GOT3 (cell line): Measurements from ENCODE around the gene PRRG3.
"Not testable (repeated sequence)": the region's sequence is repeated elsewhere in the genome, so short reads cannot be mapped to it uniquely, and the experiment has no call there.

Experiments used
- DNase-seq: peaks from one replicate; lab custom pipeline; 2025; ENCODE audit warnings: mixed read lengths; lab: John Stamatoyannopoulos, UW

The PRRG3 gene

DNA sequence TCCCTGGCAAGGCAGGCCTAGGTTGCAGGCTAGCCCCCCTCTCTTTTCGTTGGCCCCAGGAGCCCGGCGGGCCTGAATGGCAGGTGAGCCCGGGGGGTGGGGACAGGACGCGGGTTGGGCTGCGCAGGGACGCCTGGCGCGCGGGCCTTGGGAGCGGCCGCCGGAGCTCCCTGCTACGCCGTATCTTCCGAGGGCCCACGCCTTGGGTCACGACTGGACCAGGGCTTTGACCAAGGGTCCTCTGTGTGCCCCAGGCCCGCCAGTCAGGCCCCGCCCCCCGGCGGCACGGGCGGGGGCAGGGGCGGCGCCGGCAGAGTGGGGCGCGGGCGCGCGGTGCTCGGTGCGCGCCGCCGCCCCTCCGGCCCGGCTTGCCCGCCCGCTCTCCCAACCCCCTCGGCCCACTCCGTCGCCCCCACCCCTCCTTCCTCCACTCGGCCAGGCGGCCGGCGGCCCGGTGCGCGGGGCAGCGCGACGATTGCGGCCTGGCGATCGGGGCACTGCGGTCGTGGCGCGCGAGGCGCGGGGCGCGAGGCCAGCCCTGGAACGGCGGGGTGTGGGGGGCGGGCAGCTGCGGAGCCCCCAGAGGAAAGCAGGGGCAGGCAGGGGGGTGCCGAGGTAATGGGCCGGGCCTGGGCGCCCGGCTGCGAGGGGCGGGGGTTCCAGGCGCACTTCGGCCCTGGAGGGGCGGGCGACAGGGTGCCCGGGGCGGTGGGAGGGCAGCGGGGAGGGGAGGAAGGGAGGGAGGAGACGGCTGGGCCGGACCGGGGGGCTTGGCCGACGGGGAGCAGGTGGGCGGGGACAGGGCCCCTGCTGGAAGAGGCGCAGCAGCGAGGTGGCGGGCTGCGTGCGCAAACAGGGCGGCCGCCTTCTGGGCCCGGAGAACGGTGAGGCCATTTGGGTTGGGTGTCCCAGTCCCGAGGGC, at the start of gene PRRG3:
Gene PRRG3, plus strand, starts transcription at position 798 of the 922 bp plus-strand sequence. CDS start 3,357 bp downstream, outside the sequence.
- DNase-seq = no peak

DNA sequence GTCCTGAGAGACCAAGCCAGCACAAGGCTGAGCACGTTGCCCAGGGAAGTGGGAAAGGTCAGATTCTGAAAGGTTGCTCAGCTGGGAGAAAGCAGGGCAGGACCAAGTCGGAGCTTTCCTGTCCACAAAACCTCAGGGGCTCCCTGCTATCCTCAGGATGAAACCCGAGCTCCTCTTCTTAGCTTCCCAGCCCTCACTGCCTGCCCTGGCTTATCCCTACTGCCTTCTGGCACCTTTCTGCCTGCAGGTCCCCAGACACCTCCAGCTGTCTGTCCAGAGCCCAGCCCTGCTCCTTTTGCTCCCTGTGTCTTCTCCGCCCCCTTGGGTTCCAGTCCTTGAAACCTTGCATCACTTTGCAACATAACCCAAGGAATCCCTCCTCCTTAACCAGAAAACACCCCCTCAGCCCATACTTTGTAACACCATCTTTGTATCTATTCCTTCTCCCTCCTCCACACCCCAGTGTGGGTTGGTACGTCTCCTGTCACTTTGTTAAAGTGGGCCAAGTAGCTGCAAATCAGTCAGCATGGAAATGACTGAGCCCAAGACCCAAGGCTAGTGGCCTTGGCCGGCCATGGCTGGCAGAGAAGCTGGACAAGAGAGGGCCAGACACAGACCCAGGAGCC, 20.0 kb upstream of the PRRG3 start:
- no peak for DNase-seq

DNA sequence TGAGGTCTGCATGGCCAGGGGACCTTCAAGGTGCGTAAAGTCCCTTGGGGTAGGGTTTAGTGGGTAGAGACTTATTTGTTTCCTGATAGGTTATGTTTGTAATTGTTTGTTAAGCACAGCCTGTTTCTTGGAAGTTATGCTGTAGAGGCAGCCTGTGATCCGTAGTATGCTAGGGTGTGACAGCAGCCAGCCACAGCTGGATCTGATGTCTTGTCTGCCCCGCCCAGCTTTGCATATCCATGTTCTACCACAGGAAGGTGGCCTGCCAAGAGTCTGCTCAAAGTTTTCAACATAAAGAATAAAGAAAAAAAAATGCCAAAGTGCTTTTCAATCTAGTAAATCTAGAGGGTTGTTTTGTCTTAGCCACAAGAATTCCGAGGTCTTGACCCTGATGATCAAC, 19.1 kb upstream of the PRRG3 start:
- no peak for DNase-seq

DNA sequence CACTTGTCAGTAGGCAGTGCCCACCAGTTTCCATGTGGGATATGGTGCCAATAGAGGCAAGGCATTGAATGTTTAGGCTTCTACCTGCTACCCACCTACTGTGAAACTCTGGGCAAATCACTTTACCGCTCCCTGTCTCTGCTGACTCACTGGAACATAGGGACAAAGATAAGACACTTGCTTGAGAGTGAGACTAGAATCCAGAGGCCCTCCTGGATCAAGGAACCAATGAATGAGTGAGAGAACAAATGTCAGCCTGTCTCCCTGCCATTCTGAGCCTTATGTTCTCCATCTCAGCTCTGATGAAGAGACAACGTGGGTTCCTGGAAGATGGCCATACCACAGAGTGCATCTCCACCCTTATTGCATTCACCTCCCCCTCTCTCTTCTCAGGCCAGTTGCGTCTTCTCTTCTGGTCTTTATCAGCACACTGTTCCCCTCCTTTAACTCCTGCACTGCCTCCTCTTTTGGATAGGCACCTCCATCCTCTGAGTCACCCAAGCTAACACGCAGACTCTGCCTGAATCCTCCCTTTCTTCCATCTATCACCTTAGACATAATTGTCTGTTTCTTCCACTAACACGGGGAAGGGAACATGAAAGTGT, 15.4 kb upstream of the PRRG3 start:
- DNase-seq = no peak

DNA sequence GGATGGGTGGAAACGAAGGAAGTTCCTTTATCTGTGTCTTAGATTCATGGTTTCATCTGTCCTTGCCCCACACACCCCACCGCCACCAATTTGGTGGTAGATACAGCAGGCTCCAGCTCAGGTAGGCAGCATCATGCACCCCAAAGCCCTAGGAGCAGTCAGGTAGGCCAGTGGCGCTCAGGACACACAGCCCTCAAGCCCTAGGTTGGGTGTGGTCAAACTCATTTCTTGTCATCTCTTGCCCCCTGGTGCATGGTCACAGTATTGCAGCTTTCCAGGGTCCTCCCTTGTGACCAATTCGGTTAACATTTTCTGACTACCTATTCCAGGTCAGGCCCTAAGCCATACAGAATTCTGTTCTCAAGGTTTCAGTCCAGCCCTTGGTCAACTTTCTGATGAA, 14.5 kb upstream of the PRRG3 start:
- no peak for DNase-seq

DNA sequence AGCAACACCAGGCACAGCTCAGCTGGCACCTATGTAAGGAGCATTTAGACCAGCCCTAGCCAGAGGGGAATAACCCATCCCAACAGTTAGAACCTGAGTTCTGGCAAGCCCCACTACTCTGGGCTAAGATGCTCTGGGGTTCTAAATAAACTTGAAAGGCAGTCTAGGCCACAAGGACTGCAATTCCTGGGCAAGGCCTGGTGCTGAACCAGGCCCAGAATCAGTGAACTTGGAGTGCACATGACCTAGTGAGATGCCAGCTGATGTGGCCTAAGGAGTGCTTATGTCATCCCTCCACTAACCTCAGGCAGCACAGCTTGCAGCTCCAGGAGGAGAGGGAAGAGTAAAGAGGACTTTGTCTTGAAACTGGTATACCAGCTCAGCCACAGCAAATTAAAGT, 7.6 kb upstream of the PRRG3 start:
- DNase-seq = no peak

DNA sequence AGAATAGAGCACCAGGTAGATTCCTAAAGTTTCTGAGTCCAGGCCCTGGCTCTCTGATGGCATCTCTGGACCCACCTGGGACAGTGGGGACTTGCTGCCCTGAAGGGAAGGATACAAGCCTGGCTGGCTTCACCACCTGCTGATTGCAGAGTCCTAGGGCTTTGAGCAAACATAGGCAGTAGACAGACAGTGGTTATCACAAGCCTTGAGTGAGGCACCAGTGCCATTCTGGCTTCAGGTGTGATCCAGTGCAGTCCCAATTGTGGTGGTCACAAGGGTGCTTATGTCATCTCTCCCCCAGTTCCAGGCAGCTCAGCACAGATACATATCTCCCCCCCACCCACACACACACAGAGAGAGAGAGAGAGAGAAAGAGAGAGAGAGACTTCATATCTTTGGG, 6.6 kb upstream of the PRRG3 start:
- DNase-seq = no peak

- no peak for DNase-seq
Observed at GRCh38 chrX:151692825-151693224, 2.4 kb upstream of the PRRG3 start.

DNA sequence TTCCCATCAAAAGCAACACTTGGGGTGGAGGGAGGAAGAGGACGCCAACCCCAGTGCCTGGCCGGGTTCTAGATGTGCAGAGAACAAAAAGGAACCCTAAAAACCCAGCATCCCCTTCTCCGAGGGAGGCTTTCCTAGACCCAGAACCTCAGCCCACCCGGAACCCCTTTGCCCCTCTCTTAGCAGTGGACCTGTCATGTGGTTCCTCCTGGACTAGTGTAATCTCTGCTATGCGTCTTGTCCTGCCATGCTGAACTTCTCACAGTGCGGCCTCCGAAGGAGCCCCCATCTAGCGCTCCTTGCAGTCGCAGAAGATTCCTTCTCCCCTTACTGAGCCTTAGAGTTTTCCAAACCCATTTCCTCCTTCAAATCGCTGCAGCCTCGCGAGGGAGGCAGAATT, 1.1 kb upstream of the PRRG3 start:
- DNase-seq = no peak

DNA sequence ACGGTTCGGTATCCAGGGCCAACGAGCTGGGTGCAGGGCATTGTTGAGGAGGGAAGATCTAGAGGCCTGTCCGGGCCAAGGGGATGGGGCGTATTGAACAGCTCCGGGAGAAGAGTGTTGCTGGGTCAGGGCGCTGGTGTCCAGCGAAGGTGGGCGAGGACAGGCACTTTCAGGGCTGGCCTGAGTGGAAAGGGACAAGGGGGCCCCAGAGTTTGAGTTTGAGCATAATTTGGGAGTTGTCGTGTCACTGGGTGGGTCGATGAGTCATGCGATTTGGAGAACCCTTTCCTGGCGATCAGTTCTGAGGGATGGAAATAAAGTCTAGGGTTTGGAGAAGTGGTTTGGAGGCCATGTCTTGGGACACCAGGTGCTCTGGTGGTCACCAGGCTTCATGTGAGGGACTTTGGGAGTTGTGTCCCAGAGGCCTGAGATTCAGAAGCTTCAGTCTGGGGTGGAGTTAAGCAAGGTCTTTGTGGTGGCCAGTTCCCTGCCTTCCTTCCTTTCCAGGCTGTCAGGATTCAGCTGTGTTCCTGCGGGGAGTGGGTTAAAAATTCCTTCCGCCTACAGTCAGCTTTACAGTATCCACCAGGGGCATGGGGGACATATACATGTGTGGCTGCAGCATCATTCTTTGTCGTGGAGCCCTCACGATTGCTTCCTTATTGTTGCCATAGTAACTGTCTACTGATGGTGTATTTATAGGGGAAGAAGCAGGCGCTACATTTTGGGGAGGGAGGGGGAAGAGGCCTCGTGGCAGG, 504 bp downstream of the PRRG3 start:
- no peak for DNase-seq

DNA sequence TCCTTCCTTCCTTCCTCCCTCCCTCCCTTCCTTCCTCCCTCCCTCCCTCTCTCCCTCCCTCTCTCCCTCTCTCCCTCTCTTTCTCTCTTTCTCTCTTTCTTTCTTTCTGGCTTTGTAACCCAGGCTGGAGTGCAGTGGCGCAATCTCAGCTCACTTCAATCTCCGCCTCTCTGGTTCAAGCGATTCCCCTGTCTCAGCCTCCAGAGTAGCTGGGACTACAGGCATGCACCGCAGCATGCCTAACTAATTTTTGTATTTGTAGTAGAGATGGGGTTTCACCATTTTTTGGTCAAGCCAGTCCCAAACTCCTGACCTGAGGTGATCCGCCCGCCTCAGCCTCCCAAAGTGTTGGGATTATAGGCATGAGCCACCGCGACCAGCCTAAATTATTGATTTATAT, 1.8 kb downstream of the PRRG3 start:
- DNase-seq = not testable (repeated sequence)

DNA sequence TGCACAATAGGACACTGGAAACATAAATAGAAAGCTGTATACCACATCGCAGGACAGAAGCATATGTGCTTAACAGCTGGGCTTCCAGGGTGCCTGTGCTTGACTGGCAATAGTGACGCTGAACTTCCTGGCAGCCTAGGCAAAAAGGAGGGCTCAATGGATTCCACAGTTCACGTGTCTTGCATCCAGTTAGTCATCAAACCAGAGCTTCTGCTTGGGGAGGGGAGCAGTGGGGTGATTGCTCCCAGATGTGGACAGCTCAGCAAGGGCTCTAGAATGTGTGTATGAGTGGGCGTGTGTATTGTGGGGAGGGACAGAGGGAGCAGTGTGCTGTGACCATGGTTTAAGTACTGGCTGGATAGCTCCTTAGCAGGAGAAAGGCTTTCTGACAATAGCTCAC, 2.3 kb downstream of the PRRG3 start:
- peak; percentile 36 for DNase-seq

DNA sequence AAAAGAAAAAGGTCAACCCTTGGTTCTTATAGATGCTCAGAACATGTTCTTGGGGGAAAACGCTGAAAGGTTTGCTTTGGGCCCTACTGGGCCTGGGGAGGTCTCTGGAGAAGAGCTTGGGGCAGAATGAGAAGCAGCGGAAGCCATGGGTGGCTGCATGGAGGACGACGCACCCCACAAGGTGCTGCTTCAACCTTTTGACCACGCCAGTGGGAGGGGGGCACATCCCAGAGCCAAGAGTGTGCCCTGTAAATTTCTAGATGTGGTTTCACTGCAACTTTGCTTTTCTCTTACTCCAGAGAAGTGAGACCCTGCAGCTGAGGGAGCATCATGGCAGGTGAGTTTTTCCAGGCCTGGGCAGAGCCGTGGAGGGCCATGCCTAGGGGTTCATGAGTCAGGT, 3.2 kb downstream of the PRRG3 start:
- no peak for DNase-seq

- no peak for DNase-seq
Observed at GRCh38 chrX:151699746-151700145, 4.5 kb downstream of the PRRG3 start.

DNA sequence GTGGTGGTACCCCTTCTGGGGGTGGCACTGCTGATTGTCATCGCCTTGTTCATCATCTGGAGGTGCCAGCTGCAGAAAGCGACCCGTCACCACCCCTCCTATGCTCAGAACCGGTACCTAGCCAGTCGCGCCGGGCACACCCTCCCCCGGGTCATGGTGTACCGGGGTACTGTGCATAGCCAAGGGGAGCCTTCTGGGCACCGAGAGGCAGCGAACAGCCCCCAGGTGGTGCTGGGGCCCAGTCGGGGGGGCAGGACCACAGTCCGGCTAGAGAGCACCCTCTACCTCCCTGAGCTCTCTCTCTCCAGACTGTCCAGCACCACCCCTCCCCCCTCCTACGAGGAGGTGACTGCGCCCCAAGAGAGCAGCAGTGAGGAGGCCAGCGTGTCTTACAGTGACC, 5.3 kb downstream of the PRRG3 start:
- DNase-seq = no peak

GRCh38 chrX:151701071-151701470, 5.8 kb downstream of the PRRG3 start:
- no peak for DNase-seq

GRCh38 chrX:151701531-151701930, 6.3 kb downstream of the PRRG3 start:
- no peak for DNase-seq

GRCh38 chrX:151702026-151702714, 6.9 kb downstream of the PRRG3 start:
- no peak for DNase-seq

DNA sequence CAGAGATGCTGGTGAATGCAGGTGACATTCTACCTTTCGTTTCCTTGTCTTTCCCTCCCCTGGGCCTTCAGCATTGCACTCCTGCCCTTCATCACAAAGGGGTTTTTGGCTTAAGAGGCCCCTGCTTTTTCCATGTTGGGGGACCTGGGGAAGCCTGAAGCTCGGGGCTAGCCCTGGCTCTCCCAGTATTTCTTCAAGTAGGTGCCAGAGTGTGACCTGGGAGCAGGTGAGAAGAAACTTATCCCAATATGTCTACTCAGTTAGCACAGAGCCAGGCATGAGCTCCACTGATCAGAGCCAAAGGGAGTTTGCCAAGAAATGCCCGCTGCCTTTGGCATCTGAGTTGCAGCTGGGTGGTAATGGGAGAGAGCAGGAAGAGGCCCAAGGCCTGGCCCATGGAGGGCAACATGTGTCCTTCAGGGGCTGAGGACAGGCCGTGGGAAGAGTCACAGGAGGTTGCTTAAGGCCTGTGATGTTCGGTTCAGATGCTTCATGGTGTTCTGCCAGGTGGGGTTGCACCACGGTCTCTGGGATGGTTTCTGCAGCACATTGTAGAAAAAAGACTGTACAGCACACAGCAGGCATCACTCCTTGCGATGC, 7.6 kb downstream of the PRRG3 start:
- no peak for DNase-seq

DNA sequence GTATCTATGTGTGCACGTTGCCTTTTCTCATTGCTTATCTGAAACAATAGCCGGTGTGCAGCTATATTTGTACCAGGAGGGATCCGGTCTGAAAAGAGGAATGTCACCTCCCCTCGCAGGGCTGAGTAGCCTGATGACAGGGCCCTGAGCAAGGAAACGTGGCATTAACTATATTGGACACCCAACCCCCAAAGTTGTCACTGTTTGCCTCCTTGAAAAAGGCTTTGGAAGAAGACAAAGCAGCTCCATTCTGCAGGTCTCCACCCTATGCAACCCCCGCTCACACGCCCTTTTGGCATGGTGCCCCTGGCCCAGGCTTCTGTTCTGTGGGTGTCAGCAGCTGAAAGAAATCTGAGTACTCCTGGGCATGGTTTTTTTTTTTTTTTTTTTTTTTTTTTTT, 8.2 kb downstream of the PRRG3 start:
- DNase-seq = no peak

DNA sequence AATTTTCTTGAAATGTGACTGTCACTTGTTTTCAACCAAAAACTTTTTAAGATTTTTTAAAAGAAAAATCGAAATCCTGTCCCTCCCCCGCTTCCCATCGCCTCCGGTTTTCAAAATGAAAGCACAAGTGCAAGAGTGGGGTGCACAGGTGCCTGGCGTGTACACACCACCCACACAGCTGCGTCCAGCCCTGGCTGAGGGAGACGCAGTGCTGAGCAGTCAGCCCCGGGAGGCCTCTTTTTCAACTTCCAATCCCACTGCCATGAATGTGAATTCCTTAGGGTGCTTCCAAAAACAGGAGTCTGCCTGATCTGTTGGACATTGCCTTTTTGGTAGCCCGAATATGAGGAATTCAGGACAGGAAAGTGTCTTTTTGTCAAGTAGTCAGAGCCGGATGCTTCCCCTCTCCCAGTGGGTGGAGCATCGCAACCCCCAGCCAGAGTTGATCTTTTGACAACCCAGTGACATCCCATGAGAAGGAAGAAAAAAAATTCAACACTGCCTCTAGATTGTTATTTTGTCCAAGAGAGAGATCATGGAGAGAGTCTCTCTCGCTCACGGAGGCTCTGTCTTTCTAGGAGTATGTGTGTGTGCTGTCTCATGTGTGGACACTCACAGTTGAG, 8.9 kb downstream of the PRRG3 start:
- no peak for DNase-seq
